CD4-positive, alpha-beta T cell treated with Interleukin-15 for 4 hours (primary cell): ENCODE data around the gene CLINT1.

Experiments used
- DNase-seq: peaks from one replicate; pipeline ENCODE4 v3.0.0-alpha.2; 2020; ENCODE audit warnings: low spot score

CLINT1 gene

DNA sequence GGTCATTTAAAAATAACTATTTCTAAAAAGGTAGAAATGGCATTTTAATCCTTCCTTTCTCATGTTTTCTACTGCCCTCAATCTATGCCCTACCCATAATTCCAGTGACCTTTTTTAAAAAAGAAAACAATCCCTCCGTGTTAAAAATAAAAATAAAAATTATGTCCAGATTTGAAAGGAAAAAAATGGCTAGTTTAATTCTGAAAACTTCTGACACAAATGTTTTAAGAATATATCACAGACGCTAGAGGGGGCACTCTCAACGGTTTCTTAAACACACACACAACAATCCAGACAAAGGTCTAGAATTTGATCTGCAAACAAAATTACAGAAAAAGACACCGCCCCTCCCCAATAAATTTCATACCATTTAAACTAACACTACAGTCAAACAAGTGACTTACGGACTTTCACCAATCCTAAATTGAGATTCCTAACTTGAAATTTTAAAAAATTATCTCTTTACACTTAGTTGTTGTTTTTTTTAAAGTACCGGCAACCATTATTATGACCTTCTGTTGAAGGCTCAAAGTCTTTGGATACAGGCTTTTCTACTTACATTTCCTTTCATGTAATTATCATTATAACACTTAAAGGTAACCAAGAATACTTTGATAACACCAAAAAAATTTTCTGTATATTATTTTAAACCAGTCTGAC is 38.2 kb downstream of the CLINT1 start:
- peak; percentile 31 for DNase-seq

DNA sequence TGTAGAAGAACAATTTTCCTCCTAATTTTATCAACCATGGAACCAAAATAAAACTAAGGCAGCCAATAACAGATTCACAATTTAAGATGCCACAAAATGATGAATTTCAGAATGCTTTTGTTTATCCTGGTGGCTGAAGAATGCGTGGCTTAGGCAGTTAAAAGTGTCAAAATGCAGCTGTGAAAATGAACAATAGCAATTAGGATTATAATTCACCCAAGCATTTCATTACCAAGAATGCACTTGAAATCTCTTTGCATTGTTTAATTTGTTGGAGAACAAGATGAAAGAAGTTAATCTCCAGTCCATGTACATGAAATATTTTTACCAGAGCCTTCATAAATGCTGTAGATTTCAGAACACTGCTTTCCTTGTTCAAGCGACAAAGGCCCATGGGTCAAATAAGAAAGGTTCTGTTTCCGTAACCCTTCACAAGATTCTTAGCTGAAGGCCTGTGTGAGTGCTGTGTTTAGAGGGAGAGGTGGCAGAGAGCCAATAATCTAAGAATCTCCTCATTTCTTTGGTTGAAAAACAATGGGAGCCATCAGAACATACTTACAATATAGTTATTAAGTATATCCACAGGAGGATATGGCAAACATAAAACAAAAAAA is 39.3 kb downstream of the CLINT1 start:
- DNase-seq = no peak

DNA sequence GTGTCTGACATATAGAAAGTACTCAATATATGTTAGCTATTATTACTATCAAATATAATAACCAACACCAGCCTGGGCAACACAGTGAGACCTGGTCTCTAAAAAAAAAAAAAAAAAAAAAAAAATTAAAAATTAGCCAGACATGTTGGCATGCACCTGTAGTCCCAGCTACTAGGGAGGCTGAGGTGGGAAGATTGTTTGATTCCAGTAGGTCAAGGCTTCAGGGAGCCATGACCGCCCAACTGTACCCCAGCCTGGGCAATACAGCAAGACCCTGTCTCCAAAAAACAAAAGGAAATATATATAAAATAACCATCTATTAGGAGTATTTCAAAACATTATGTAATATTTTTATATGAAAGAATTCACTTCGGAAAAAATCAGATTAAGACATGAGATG is 40.6 kb downstream of the CLINT1 start:
- no peak for DNase-seq

DNA sequence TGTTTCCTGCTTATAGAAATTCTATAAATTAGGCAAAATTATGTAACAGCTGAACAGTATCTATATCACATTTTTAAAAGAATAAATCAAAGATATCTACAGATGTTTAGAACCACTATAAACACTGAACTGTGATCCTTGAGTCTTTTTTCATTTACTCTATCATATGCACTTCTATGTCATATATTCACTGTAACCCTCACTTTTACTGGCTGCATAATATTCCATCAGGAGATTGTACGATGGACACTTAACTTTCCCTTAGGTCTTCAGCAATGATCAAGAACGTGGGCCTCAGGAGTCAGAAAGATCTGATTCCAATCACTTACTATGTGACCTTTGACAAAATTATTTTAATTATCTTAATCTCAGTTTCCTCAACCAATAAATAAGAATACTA is 41.0 kb downstream of the CLINT1 start:
- no peak for DNase-seq

DNA sequence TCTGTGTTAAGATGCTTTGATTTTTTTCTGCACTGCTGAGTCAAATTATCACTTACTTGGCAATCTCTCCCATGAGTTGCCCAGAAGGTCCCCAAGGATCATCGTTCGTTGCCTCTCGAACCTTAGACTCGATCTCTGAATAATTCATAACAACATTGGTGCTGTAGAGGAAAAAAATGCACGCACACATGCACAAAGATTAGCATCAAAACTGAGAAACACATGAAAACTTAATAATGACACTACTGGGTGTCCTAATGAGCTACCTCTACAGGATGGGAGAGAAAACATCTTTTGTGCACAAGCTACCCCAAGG is 41.6 kb downstream of the CLINT1 start:
- no peak for DNase-seq

DNA sequence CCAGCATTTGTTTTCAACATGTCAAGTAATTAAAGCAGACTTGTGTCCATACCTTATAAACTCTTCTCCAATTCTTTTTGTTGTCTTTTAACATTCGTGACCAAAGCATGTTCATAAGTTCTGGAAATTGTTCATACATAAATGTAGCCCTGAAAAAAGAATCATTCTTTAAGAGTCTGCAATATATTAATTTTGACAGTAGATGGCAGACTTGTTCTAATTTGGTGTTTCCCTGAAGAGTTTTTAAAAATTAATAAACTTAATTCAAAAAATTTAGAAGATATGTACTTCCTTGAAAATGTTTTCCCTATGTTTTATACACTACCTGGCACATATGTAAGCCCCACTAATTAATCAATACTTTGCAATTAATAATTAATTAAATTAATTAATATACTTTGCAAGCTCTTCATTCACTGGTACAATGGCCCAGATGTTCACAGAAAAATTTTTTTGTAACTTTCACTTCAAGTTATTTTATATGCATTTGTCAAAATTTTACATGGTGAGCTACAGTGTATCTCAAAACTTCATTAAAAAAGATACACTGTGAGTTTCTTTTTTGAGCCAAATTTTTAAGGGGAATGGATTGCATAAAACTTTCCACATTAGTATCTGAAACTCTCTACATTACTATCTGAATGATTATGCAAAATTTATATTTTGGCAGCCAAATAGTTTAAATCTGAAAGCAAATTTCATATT is 42.1 kb downstream of the CLINT1 start:
- peak; percentile 27 for DNase-seq

DNA sequence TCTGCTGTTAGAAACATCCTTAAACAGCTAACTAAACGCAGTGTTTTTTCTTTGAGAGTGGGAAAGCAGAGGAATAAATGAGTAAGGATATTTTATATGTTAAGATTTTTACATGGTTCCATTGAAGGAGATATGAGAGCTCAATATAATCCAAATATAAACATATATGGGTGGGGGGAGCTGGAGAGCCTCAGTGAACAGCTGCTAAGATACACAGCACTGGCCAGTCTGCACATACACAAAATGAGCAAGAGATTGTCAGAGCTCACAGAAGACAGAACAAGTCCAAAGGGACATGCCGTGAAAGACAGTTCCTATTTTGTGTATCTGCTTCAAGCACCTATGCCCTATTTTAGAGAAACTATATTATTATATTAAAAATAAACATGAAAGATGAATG is 46.9 kb downstream of the CLINT1 start:
- no peak for DNase-seq

DNA sequence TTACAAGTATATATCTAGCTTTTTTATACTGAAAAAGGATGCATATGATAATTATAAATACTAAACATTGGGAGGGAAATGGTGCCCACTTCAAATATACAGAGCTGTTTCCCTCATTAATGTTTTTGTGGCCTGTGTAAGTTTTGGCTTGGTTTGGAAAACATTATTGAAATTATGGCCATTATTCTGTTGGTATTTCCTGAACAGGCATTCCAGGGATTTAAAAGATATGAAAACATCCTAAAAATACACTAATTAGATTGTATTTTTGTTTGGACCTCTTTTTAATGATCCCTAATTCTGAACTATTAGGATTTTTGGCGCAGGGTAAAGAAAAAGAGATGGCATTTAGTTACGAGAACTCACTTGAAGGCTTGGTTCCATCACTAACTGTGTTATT is 50.9 kb downstream of the CLINT1 start:
- no peak for DNase-seq

DNA sequence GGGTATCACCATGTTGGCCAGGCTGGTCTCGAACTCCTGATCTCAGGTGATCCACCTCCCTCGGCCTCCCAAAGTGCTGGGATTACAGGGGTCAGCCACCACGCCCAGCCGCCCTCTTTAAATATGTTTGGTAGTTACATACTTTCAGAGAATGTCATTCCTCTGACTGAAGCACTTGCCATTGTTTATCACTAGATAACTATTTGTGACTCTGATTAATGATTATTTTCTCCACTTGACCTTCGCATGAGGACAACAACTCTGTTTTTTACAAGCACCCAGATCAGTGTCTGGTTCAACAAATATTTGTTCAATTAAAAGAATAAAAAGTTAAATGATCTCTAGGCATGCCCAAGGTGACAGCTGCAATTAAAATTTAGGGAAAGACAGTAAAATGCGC is 56.2 kb downstream of the CLINT1 start:
- DNase-seq = no peak

DNA sequence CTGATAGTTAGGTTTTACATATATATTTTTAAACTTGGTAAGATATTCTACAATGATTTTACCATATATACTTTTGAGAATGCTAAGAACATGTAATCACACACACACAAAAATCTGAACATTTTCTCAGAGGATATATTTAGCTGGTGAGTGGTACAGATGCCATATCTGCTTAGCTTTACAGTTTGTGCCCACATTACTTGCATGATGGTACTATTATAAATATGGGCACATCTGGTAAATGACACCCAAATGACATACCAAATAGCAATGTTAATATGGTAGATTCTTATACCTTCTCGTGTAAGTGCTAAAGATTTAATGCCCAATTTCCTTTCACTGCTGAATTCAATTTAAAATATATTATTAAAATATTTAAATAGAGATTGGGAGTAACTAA is 58.8 kb downstream of the CLINT1 start:
- no peak for DNase-seq

DNA sequence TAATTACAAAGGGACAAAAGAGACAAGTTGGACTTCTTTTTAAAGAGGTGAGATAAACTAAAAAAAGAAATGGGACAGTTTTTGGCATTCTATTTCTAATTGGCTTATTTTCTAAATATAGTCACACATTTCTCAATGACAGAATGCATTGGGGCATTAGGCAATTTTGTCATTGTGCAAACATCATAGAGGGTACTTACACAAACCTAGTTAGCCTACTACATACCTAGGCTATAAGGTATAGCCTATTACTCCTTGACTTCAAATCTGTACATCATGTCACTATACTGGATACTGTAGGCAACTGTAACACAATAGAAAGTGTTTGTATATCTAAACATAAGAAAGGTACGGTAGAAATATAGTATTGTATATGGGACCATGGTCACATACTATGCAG is 59.4 kb downstream of the CLINT1 start:
- DNase-seq = no peak

DNA sequence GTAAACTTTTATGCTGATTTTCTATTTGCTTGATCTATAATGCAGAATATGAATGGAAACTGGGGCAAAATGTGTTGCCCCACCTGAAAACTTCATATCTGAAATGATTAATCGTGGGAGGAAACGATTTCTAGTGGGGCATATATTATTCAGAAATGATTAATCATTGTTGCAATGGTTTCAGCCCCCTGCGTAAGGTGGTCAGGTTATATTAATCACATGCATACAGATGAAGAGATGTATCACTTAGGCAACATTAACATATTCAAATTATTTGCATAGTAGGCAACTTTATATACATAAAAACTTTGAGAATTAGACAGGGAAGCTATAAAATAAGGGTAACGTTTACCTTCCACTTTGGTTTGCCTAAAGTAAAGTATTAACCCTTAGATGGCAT is 65.6 kb downstream of the CLINT1 start:
- no peak for DNase-seq

DNA sequence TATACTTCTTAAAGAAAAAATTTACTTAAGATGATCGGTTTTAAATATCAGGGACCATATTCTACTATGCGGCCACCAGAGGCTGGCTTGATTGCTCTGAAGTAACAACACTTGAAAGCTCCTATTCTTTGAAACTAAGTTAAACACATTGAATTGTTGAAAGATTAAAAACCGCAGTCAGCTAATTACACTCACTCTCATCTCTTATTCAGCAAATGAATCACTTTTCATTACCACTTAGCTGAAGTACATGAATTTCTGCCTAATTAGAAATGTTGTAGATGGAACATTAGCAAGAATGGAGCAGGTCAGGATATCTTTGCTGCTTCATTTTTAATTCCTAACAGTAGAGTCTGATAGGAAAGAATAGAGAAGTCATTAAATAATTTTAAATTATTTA is 73.1 kb downstream of the CLINT1 start:
- no peak for DNase-seq

DNA sequence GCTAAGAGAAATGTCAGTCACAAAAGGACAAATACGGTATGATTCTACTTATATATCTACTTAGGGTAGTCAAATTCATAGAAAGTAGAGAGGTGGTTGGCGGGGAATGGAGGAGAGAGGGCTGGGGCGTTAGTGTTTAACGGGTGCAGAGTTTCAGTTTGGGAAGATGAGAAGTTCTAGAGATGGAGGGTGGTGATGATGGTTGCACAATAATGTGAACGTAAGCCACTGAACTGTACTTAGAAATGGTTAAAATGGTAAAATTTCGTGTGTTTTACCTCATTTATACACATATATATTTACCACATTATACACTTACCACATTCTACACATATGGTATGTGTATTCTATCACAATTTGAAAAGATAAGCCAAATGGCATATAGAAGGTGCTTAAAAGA is 79.7 kb downstream of the CLINT1 start:
- DNase-seq = no peak

DNA sequence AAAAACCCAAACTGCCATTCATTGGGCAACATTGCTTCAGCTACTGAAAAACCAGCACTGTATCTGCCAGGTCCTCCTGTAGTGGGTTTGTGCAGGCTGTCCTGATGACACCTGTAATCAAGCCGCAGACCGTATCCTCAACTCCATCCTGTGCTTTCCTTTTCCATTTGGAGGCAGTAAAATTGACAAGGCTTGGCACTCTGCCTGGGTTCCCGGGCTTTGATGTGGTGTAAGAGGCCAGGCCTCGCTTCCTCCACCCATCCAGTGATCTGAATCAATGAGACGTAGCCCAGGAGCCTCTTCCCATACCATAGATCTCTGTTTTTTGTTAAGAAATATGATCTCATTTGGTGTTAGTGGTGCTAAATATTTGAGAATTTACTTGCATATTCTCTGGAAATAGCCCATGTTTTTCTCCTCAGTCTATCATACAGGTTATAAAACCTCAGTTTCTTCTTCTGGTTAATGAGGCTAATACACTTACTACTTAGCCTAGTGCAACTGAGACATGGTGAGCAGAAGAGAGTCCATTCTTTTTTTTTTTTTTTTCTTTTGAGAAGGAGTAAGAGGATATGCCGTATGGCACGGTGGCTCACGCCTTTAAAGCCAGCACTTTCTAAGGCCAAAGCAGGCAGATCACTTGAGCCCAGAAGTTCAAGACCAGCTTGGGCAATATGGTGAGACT is 80.7 kb downstream of the CLINT1 start:
- DNase-seq = no peak

DNA sequence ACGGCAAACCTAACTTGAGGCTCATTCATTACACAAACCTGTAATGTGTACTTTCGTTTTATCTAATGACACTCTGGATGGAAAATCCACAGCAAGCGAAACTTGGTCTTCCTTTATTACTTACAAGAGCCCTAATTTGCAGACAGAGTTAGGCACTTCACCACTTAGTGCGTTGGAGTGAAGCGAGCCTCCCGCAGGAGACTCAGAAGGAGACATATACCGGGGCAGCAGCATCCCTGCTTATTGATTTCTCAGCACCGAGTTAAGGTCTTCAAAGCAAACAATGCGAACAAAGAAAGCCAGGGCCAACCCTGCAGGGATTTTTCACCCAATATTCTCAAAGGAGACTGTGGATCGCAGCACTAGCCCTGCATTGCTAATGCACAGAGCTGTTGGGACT is 86.8 kb downstream of the CLINT1 start:
- no peak for DNase-seq

DNA sequence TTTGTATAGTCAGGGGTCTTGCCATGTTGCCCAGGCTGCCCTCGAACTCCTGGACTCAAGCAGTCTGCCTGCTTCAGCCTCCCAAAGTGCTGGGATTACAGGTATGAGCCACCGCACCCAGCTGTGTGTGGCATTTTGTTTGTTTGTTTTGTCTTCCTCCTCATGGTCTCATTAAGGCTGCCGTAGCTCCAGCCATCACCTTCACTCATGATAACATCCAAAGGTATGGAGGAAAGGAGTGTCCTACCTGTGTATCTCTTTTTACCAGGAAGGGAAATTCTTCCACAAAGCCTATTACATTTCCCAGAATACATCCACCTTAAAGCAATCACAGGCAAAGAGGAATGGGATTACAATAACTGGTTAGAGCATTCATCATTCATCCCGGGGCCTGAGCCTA is 88.3 kb downstream of the CLINT1 start:
- DNase-seq = no peak

DNA sequence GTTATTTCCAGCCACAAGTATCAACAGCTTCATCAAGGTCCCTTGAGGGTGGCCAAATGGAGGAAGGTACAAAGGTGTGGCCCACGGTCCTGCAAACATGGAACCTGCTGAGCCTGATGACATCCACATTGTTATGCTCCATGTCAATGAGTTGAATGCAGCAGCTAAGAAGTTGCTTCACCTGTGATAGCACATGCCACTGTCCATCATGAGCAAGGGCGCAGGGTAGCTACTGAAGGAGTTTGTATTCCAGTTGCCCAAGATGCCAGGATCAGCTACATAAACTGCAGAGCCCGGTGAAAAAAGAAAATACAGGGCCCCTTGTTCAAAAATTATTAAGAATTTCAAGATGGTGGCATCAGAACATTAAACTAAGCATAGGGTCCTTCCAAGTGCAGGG is 91.3 kb downstream of the CLINT1 start:
- DNase-seq = no peak

DNA sequence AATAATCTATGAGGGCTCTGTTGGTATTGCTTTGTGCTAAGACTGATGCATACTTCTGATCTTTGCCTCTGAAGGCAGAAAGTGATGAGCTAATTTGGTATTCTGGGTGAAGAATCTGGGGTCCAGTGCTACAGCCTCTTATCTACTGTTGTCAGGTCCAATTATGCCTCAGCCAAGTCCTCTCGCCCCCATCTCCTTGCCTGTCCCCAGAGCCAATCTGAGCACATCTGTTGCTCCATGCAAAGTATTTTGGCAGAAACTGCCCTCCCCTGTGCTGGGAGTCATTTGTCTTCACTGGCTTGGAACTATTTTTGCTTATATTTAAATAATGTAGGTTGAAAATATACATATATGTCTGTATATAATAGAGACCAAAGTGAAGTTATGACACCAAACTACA is 92.0 kb downstream of the CLINT1 start:
- no peak for DNase-seq

DNA sequence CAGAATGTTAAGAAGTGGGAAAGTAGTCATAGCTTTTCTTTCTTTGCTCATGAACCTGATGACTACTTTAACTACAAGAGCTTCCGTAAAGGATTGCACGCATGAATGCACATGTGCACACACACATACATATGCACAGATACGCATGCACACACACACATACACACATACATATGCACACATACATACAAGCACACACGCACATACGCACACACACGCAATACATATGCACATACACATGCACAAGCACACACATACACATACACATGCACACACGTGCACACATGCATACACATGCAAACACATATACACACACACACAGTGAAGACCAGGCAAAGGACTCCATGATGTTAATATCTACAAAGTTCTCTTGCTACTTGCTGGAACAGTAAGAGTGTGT is 92.5 kb downstream of the CLINT1 start:
- no peak for DNase-seq

DNA sequence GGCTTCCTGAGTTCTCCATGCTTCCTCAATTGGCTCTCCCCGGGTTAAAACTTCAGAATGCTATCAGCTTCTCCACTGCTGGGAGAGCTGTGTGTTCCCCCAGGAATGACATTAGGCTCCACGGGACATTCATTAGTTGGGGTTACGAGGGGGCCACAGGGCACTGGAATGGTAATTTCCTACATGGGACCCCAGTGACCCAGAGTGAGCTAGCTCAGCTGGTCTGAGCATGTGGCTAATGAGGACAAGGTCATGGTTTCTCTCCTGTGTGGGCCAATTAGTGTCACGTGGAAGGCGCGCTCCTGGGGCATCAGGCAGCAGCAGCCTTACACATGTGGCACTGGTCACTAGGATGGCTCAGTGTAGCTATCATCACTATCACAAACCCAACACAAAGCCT is 94.4 kb downstream of the CLINT1 start:
- no peak for DNase-seq

DNA sequence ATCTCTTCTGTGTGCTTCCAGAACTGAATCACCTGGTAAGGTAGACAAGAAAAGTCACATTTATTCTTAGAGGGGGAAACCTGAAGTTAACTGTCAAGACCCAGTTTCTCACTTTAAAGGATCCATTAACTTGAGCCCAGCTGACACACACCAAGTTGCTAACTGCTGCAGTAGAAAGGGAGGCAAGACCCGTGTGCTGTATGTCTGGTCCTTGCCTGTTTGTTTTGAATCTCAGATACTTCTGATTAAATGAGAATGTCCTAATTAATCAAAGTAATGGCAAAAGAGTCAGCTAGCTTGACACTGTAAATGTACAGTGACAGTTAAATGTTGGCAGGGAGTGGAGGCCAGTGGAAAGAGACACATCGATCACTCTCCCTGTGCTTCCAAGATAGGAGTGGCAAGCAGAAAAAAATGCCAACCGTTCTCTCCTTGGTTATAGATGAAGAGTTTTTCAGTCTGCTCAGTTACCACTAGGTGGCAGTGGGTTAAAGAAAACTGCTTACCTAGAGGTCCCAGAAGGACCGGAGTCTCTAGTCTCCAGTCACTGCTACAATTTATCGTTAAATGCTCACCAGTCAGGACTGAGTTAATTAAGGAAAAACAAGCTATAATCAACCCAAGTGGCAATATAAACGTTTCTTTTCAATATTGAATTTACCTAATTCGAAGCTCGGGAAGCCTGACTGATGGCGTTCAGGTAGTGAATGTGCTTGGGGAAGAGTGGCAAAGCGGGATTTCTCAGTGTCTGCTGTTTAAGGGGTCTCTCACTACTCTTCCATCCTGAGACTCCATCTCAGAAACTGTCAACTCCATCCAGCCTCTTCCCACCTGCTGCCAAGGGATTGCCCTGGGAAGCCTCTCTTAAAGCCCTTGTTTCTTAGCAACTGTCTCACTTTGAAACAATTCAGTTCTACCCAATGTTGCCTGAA is 97.0 kb downstream of the CLINT1 start:
- DNase-seq = peak; percentile 53
